Testis (tissue), 3 donors: ENCODE results near the gene EIF2AK3. TPM values are rescaled to one million over a fixed set of nuclear protein-coding genes. Genes with fewer than 3 reads are reported as not detected.
"Not testable (repeated sequence)": the region's sequence is repeated elsewhere in the genome, so short reads cannot be mapped to it uniquely, and the experiment has no call there.

Experiments used
- DNase-seq: peaks from one replicate; pipeline ENCODE4 v3.0.0-alpha.2; 2019
- H3K27ac ChIP-seq, 2 donors: fragments of 200-600 bp; sonication (generic); one replicate each; pipeline ENCODE4 v1.5.1; 2019
- H3K27me3 ChIP-seq: fragments of 200-600 bp; sonication (generic); one replicate; pipeline ENCODE4 v1.5.1; 2019
- H3K36me3 ChIP-seq: fragments of 200-600 bp; sonication (generic); one replicate; pipeline ENCODE4 v1.5.1; 2017; ENCODE audit warnings: low read depth; ENCODE audit errors: missing control alignments
- H3K4me1 ChIP-seq: fragments of 200-600 bp; sonication (generic); one replicate; pipeline ENCODE4 v1.5.1; 2019
- H3K4me3 ChIP-seq, 2 donors: fragments of 200-600 bp; sonication (generic); one replicate each; pipeline ENCODE4 v1.5.1; 2017 to 2019
- H3K9me3 ChIP-seq: fragments of 200-600 bp; sonication (generic); one replicate; pipeline ENCODE4 v1.5.1; 2017
- CTCF ChIP-seq, 3 experiments: fragments of 450-650 bp in 2 of 3; fragments of 200-600 bp in 1 of 3; sonication (generic) in 1 of 3; IDR thresholded peaks; one replicate each; pipeline ENCODE4 v1.5.1; 2016 to 2019; ENCODE audit warnings: antibody characterized with exemption in 3 of 3, mild to moderate bottlenecking in 2 of 3, moderate library complexity in 1 of 3
- POLR2A ChIP-seq: fragments of 450-650 bp; IDR thresholded peaks from one replicate; pipeline ENCODE4 v1.6.1; 2017; ENCODE audit warnings: antibody characterized with exemption, mild to moderate bottlenecking, moderate library complexity
- WGBS, 2 donors: methylation state at CpG; one replicate each; pipeline ENCODE4 v1.1.5; 2018; 5-methylcytosine and 5-hydroxymethylcytosine counted together
- intact Hi-C: fragments of 100-400 bp; cut with DNase I; formaldehyde crosslinking; loops from one replicate; pipeline ENCODE4 v1.15.1; 2023; ENCODE audit warnings: low total_unique reads
- polyA plus RNA-seq: library from polyadenylated mRNA; stranded (reverse); fragments of 350-450 nt; fragmentation: Illumina TruSeq; extraction: RNeasy Lipid Tissue Mini Kit (QIAGEN cat#74804); gene quantifications from one replicate; pipeline ENCODE4 v1.2.3, GENCODE V29; 2014; ENCODE audit warnings: low read depth, low replicate concordance; ENCODE audit not compliant: insufficient read depth
- total RNA-seq, 2 donors: library from RNA; depleted of rRNA; stranded (reverse); fragments of >200 nt; gene quantifications; one replicate each; pipeline ENCODE4 v1.2.3, GENCODE V29; 2016

Gene EIF2AK3
- total and polyA plus RNA-seq, 3 donors from 2014 or later, result 9.0 to 14.7 (median 9.8) TPM

- DNase-seq, result no peak
- Histone ChIP-seq H3K36me3 (no peaks in the 10 kb centered on the region), H3K9me3 (no peaks in the 10 kb centered on the region), H3K4me3 (no peak overlapping the region), H3K27ac (no peak overlapping the region), H3K4me1 (no peaks in the 10 kb centered on the region), H3K27me3 (no peaks in the 10 kb centered on the region)
- intact Hi-C loops, result no loop called here
- TF ChIP-seq CTCF (IDR thresholded peaks at IDR 0.05), result no peak
- no peak for TF ChIP-seq POLR2A
- WGBS, 2 donors, result 87 to 100% methylated on average over 1 of the region's 1 CpG
These were observed 24.4 kb upstream of the EIF2AK3 start for GRCh38 chr2:88651646-88652045.

GRCh38 chr2:88645291-88645882 lies 18.1 kb upstream of the EIF2AK3 start:
- H3K27me3 ChIP-seq, intact Hi-C loops: not testable (repeated sequence)

GRCh38 chr2:88642278-88642677 lies 15.0 kb upstream of the EIF2AK3 start:
- WGBS, 2 donors, result 58 to 62% methylated on average over 3 of the region's 3 CpGs
- no peak for DNase-seq
- H3K4me1 ChIP-seq, result no peaks in the 10 kb centered on the region
- no peak for TF ChIP-seq CTCF (IDR thresholded peaks at IDR 0.05)
- no peak for TF ChIP-seq POLR2A
- H3K9me3 ChIP-seq, result no peaks in the 10 kb centered on the region
- no peak overlapping the region for H3K27ac ChIP-seq
- intact Hi-C loops, result no loop called here
- H3K27me3 ChIP-seq, result no peaks in the 10 kb centered on the region
- no peak overlapping the region for H3K4me3 ChIP-seq
- H3K36me3 ChIP-seq, result no peaks in the 10 kb centered on the region

More at GRCh38 chr2:88645291-88645882, 18.1 kb upstream of the EIF2AK3 start:
- H3K9me3 ChIP-seq, DNase-seq, H3K36me3 ChIP-seq, H3K4me3 ChIP-seq, H3K4me1 ChIP-seq, H3K27ac ChIP-seq: not testable (repeated sequence)
- WGBS, 2 donors, result 72 to 79% methylated on average over 2 of the region's 2 CpGs

GRCh38 chr2:88641330-88641729 lies 14.1 kb upstream of the EIF2AK3 start:
- Histone ChIP-seq H3K4me3 (no peak overlapping the region), H3K9me3 (no peaks in the 10 kb centered on the region), H3K4me1 (no peaks in the 10 kb centered on the region), H3K36me3 (no peaks in the 10 kb centered on the region), H3K27ac (no peak overlapping the region), H3K27me3 (no peaks in the 10 kb centered on the region)
- no peak for DNase-seq
- 95% methylated on average over 7 of the region's 7 CpGs for WGBS, 2 donors
- intact Hi-C loops, result no loop called here
- TF ChIP-seq CTCF (IDR thresholded peaks at IDR 0.05), result no peak
- no peak for TF ChIP-seq POLR2A

- DNase-seq, result no peak
- Histone ChIP-seq H3K9me3 (no peaks in the 10 kb centered on the region), H3K4me3 (no peak overlapping the region), H3K27me3 (no peaks in the 10 kb centered on the region), H3K36me3 (no peaks in the 10 kb centered on the region), H3K4me1 (no peaks in the 10 kb centered on the region), H3K27ac (no peak overlapping the region)
- no peak for TF ChIP-seq CTCF (IDR thresholded peaks at IDR 0.05)
- TF ChIP-seq POLR2A, result no peak
- 88 to 100% methylated on average over 1 of the region's 1 CpG for WGBS, 2 donors
- intact Hi-C loops, result no loop called here
These were observed 12.6 kb upstream of the EIF2AK3 start for GRCh38 chr2:88639865-88640264.
